Measurements from ENCODE around the gene RRP36.

DNA sequence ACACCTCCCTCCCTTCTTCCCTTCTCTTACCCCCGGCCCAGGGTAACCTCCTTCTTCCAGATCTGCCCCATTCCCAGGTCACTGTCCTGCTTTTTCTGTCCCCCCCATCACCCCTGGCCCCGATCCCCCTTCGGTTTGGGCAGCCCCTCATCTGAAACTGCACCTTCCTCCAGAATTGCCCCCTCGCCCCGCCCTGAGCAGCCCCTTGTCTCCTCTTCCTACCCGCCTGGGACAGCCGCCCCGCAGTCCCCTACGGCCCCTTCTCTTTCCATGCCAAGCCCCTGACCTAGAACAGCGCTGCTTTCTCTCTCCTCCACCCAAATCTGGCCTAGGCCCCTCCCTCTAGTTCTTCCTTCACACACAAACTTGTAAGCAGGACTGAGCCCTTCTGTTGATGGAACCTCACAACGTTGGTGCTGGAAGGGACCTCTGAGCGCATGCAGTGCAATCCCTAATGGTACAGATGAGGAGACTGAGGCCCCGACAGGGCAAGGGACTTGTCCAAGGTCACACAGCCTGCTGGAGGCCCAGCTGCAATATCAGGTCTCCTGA is 36.4 kb upstream of the RRP36 start:
- TF ChIP-seq EZH2 (IDR thresholded peaks at IDR 0.05; ENCODE audit: borderline replicate concordance, low read depth, low read length, poor library complexity, severe bottlenecking), result no peak
- TF ChIP-seq, protein P1, sequence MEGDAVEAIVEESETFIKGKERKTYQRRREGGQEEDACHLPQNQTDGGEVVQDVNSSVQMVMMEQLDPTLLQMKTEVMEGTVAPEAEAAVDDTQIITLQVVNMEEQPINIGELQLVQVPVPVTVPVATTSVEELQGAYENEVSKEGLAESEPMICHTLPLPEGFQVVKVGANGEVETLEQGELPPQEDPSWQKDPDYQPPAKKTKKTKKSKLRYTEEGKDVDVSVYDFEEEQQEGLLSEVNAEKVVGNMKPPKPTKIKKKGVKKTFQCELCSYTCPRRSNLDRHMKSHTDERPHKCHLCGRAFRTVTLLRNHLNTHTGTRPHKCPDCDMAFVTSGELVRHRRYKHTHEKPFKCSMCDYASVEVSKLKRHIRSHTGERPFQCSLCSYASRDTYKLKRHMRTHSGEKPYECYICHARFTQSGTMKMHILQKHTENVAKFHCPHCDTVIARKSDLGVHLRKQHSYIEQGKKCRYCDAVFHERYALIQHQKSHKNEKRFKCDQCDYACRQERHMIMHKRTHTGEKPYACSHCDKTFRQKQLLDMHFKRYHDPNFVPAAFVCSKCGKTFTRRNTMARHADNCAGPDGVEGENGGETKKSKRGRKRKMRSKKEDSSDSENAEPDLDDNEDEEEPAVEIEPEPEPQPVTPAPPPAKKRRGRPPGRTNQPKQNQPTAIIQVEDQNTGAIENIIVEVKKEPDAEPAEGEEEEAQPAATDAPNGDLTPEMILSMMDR (conservative IDR thresholded peaks at IDR 0.05; ENCODE audit: low read depth, low read length), result no peak
